Right ventricle myocardium superior (tissue), 1 donor: ENCODE data around the gene IL18RAP. TPM values are rescaled to one million over a fixed set of nuclear protein-coding genes. Genes with fewer than 3 reads are reported as not detected.

ENCODE experiments used
- ATAC-seq: fragments of 200-7000 bp; cut with Tn5 transposase; one replicate; pipeline ENCODE4 v1.9.1; 2020; ENCODE audit warnings: mild to moderate bottlenecking; ENCODE audit not compliant: poor library complexity
- DNase-seq: peaks from one replicate; pipeline ENCODE4 v3.0.0-alpha.2; 2020
- intact Hi-C: fragments of 100-400 bp; cut with DNase I; formaldehyde crosslinking; loops from one replicate; pipeline ENCODE4 v1.11.2; 2022
- long read RNA-seq: library from polyadenylated mRNA; unstranded; transcript quantifications from one replicate; pipeline ENCODE4 v2.0.0, GENCODE V29; 2021
- total RNA-seq: library from RNA; stranded (reverse); fragmentation: NEBNext Ultra II Directional; extraction: Animal tissue kit (Norgen Biotek cat#: 25700); gene quantifications from one replicate; pipeline ENCODE4 v1.2.1, GENCODE V29; 2021
- donor health status: DM: no; HTN: yes; CAD: no; lungs with severe emphysema.

Gene IL18RAP
- 0.30 TPM for total RNA-seq
- long read RNA-seq: 0 reads

DNA sequence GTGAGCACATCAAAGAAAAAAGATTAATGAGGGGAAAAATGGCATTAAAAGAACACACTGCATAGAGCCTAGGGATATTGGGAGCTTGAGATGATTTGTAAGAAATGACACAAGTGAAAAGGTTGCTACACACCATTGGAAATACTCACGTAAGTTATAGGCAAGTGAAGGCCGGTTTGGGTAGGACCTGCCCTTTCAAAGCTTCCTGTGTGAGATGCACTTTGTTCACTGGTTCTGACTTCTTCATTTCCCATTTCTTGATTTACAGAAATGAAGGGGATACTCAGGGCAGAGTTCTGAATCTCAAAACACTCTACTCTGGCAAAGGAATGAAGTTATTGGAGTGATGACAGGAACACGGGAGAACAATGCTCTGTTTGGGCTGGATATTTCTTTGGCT is at the start of gene IL18RAP:
Gene IL18RAP (plus strand): TSS at position 251 of the 400 bp plus-strand sequence. CDS start 118 bp downstream, at position 369.
- ATAC-seq (no peak), DNase-seq (no peak)
- intact Hi-C loops: no loop called here

DNA sequence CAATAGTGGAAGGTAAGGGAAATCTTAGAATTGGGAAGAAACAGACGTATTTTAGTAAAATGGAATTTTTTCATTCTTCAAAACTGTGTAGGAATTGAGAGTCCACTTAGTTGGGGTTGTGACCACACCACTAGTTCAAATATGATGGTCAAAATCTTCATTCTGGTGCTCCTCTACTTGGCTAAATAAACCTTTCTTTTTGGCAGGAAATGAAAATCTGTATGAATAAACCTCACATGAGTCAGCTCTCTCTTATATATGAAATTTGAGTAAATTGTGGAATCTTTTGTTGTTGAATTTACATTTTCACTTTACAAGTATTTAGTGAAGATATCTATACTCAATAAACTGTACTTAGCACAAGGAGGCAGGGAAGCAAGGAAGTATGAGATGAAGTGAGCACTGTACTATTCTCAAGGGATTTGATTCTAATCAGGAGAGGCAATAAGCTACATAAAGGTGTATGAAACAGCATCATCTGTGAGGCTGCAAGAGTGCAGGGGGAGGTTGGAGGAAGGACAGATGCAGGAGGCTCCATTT is 46.8 kb upstream of the IL18RAP start:
- no peak for DNase-seq
- ATAC-seq: no peak

DNA sequence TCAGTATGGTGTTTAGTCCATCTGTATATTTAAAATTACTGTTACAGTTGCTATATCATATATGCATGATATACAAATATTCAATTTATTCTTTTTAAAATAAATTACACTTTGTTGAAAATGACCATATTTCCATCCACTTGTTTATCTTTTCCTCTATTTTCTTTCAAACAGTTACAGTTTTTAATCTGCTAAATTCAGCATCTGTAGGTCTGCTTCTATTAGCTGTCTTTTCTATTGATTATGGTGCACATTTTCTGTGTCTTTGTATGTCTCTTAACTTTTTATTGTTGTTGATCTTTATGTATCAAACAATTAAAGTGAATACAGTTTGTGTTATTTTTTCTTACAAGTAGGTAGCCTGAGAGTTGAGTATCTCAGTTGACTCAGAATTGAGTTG is 39.2 kb upstream of the IL18RAP start:
- no peak for DNase-seq
- intact Hi-C loops: no loop called here
- ATAC-seq: no peak

More for the DNA sequence above, 46.8 kb upstream of the IL18RAP start:
- intact Hi-C loops: no loop called here

DNA sequence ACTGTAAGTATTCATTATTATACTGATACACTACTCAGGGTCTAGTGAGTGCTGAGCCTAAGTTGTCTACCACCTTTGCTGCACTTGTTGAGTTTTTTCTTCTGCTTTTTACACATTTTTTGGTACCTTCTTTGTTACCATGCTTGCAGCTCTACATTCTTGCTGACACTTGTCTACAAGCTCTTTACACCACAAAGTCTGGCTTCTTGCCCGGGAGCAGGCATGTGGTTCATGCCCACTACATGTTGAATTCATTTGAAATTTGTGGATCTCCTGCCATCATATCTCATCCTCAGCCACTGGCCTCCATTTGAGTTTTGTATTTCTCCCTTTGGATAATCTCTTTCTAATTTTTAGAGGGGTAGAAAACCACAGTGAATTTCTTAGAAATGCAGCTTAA is 37.4 kb upstream of the IL18RAP start:
- DNase-seq: no peak
- intact Hi-C loops: no loop called here

GRCh38 chr2:102386004-102386403 is 37.0 kb upstream of the IL18RAP start:
- intact Hi-C loops: no loop called here

More for the DNA sequence above, 37.4 kb upstream of the IL18RAP start:
- ATAC-seq: no peak

GRCh38 chr2:102386867-102387541 is 36.0 kb upstream of the IL18RAP start:
- intact Hi-C loops: no loop called here
- DNase-seq: no peak
- ATAC-seq: no peak

More at GRCh38 chr2:102386004-102386403, 37.0 kb upstream of the IL18RAP start:
- no peak for ATAC-seq
- no peak for DNase-seq

GRCh38 chr2:102387763-102388546 is 35.0 kb upstream of the IL18RAP start:
- ATAC-seq (no peak), DNase-seq (no peak)
- intact Hi-C loops: no loop called here

- no peak for DNase-seq
- no peak for ATAC-seq
- intact Hi-C loops: no loop called here
These were observed 31.4 kb upstream of the IL18RAP start for GRCh38 chr2:102391565-102391964.

GRCh38 chr2:102392096-102392495 is 30.9 kb upstream of the IL18RAP start:
- intact Hi-C loops: no loop called here
- ATAC-seq (no peak), DNase-seq (no peak)

GRCh38 chr2:102392942-102393341 is 30.0 kb upstream of the IL18RAP start:
- DNase-seq: no peak
- intact Hi-C loops: no loop called here
- no peak for ATAC-seq

GRCh38 chr2:102396012-102396411 is 26.9 kb upstream of the IL18RAP start:
- intact Hi-C loops: no loop called here
- DNase-seq (no peak), ATAC-seq (no peak)

- intact Hi-C loops: no loop called here
- no peak for ATAC-seq
- DNase-seq: no peak
These were observed 25.8 kb upstream of the IL18RAP start for GRCh38 chr2:102397209-102397608.

- ATAC-seq (no peak), DNase-seq (no peak)
- intact Hi-C loops: no loop called here
These were observed 23.3 kb upstream of the IL18RAP start for GRCh38 chr2:102399499-102400141.

DNA sequence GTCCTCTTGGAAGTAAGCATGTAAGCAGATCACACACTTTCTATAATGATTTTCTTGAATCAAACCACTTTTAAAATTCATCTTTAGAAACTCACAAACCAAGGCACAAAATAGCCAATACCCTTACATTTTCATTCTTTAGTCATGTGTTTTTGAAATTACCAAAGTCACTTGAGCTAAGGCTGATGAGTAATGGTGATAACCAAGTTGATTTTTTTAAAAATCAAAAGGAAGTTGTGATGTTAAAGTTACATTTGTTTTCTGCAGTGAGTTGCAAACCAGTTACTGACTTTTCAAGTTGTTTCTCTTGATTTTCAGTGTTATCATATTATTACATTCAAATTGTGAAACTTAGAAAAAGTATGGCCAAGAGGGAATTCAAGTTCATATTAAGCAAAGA is 21.5 kb upstream of the IL18RAP start:
- ATAC-seq: no peak
- intact Hi-C loops: no loop called here
- no peak for DNase-seq

DNA sequence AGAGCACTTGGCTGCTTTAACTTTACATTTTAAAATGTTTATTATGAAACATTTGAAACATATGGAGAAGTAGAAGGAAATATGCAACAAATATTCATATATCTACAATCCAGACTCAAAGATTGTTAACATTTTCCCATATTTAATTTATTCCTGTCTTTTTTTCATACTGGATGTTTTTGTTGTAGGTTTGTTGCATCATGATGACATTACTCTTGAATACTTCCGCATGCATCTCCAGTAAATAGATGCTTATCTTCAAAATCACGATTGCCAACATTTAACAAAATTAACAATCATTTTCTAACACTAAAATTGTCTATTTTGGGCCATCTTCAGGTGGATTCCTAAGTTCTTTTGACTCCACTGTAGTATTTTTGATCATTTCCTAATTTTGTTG is 21.1 kb upstream of the IL18RAP start:
- DNase-seq (no peak), ATAC-seq (no peak)
- intact Hi-C loops: no loop called here

DNA sequence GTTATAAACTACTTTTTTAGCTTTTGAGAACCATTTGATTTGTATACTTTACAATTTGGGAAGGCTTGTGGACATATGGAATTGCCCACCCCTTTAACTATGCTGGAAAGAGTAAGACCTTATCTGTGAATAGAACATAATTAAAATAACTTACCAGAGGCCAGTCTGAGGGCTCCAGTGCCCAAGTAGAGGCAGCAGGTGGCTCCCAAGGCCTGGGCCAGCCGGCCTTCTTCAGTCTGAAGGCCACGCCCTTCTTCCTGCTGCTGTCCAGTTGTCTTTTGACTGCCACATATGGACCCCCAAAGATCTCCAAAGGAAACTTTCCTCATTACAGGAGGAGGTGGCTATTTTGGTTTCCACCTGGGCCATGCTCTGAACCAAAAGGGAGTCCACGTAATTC is 12.0 kb upstream of the IL18RAP start:
- intact Hi-C loops: no loop called here
- ATAC-seq (no peak), DNase-seq (no peak)

- intact Hi-C loops: no loop called here
- DNase-seq (no peak), ATAC-seq (no peak)
These were observed 10.8 kb upstream of the IL18RAP start for GRCh38 chr2:102412199-102412598.

DNA sequence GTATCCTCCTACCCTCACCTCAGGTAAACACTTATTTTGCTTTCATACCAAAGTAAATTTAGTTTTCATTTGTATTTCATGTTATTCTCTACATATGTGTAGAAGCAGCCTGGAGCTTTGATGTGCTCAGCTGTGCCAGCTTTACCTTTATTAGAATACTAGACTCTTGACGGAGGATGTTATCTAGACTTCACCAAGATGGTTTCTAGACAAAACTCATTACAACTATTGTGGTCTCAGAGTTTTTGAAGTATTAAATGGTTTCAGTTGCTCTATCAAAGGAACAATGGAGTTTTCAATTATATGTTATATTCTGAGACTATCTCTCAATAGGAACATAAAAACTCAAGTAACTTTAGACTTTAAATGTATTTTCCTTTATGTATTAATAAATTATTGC is 5.0 kb upstream of the IL18RAP start:
- ATAC-seq: no peak
- intact Hi-C loops: no loop called here
- DNase-seq: no peak

DNA sequence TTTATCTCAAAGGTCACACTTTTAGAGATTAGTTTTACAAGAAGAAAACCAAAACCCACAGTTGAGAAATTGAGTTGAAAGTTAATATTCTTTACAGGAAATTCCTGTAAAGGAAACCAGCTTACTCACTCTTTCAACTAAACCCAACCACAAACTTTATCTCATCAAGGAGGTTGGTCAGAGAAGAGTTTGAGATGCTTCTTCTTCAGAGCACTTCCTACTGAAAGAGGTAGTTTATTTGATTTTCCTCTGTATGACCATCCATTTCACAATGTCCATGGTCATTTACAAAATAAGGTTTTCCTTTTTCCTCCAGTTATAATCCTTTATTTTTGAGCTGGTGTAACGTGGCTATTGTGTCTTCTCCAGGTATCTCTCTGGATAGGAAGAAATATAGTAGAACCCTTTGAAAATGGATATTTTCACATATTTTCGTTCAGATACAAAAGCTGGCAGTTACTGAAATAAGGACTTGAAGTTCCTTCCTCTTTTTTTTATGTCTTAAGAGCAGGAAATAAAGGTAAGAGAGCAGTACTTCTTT is 4.5 kb upstream of the IL18RAP start:
- no peak for ATAC-seq
- intact Hi-C loops: no loop called here
- DNase-seq: no peak
